NT2/D1 (cell line): Measurements from ENCODE around the gene UTP3.

ENCODE experiments used
- DNase-seq: peaks from one replicate; pipeline ENCODE4 v3.0.0-alpha.2; 2011; ENCODE audit warnings: low read depth, low spot score
- H3K27me3 ChIP-seq: 2 replicates; pipeline ENCODE4 v1.6.0; 2011; ENCODE audit warnings: mild to moderate bottlenecking; ENCODE audit not compliant: insufficient read length, insufficient read depth
- H3K36me3 ChIP-seq: 2 replicates; pipeline ENCODE4 v1.6.1; 2011; ENCODE audit warnings: mild to moderate bottlenecking, low read length, mixed read lengths; ENCODE audit not compliant: insufficient read depth, insufficient read length
- H3K4me1 ChIP-seq: 2 replicates; pipeline ENCODE4 v1.5.1; 2011; ENCODE audit not compliant: insufficient read depth, insufficient read length
- H3K4me3 ChIP-seq: 2 replicates; pipeline ENCODE4 v1.5.1; 2011; ENCODE audit warnings: low read depth; ENCODE audit not compliant: insufficient read length
- H3K9ac ChIP-seq: 2 replicates; pipeline ENCODE4 v1.6.0; 2011; ENCODE audit warnings: low read depth; ENCODE audit not compliant: insufficient read length
- H3K9me3 ChIP-seq: 2 replicates; pipeline ENCODE4 v1.5.1; 2011; ENCODE audit warnings: mild to moderate bottlenecking, low read length; ENCODE audit not compliant: insufficient read depth
- SUZ12 ChIP-seq: IDR thresholded peaks from 2 replicates; pipeline ENCODE4 v1.6.1; 2011; ENCODE audit not compliant: insufficient read length, insufficient read depth; ENCODE audit errors: extremely low read depth
- YY1 ChIP-seq: IDR thresholded peaks from 2 replicates; pipeline ENCODE4 v1.6.1; 2011; ENCODE audit not compliant: insufficient read length, insufficient read depth
- ZNF274 ChIP-seq: IDR thresholded peaks from 2 replicates; pipeline ENCODE4 v1.6.1; 2011; ENCODE audit warnings: mild to moderate bottlenecking, low read depth, low read length

UTP3 gene

GRCh38 chr4:70705183-70706043 lies 17.1 kb downstream of the UTP3 start:
- DNase-seq: no peak
- no peak for TF ChIP-seq YY1
- TF ChIP-seq ZNF274: no peak
- TF ChIP-seq SUZ12: no peak
- H3K9ac ChIP-seq: peak overlapping the region; percentile 76
- H3K27me3 ChIP-seq: peaks cover 2% of the 10 kb centered on the region
- H3K4me3 ChIP-seq: peak overlapping the region; percentile 57
- no peaks in the 10 kb centered on the region for H3K9me3 ChIP-seq
- H3K36me3 ChIP-seq: no peaks in the 10 kb centered on the region
- H3K4me1 ChIP-seq: no peaks in the 10 kb centered on the region

- Histone ChIP-seq H3K36me3 (no peaks in the 10 kb centered on the region), H3K9ac (peak overlapping the region; percentile 76), H3K4me1 (no peaks in the 10 kb centered on the region), H3K4me3 (peak overlapping the region; percentile 57), H3K9me3 (no peaks in the 10 kb centered on the region), H3K27me3 (peaks cover 2% of the 10 kb centered on the region)
- DNase-seq: no peak
- TF ChIP-seq SUZ12 (no peak), YY1 (no peak), ZNF274 (no peak)
Measured at GRCh38 chr4:70706044-70706461, 17.7 kb downstream of the UTP3 start.

- TF ChIP-seq SUZ12 (no peak), ZNF274 (no peak), YY1 (no peak)
- Histone ChIP-seq H3K4me1 (no peaks in the 10 kb centered on the region), H3K4me3 (peak overlapping the region; percentile 57), H3K9me3 (no peaks in the 10 kb centered on the region), H3K36me3 (no peaks in the 10 kb centered on the region), H3K9ac (peak overlapping the region; percentile 46), H3K27me3 (peaks cover 2% of the 10 kb centered on the region)
- no peak for DNase-seq
Measured at GRCh38 chr4:70706516-70706915, 18.2 kb downstream of the UTP3 start.

GRCh38 chr4:70709611-70710205 lies 21.4 kb downstream of the UTP3 start:
- H3K4me1 ChIP-seq: no peaks in the 10 kb centered on the region
- peaks cover 2% of the 10 kb centered on the region for H3K27me3 ChIP-seq
- no peaks in the 10 kb centered on the region for H3K36me3 ChIP-seq
- TF ChIP-seq YY1: no peak
- no peak for TF ChIP-seq SUZ12
- no peak for TF ChIP-seq ZNF274
- H3K9ac ChIP-seq: no peak overlapping the region
- H3K4me3 ChIP-seq: no peak overlapping the region
- no peak for DNase-seq
- no peaks in the 10 kb centered on the region for H3K9me3 ChIP-seq

- DNase-seq: no peak
- Histone ChIP-seq H3K9me3 (no peaks in the 10 kb centered on the region), H3K4me3 (no peak overlapping the region), H3K9ac (no peak overlapping the region), H3K36me3 (no peaks in the 10 kb centered on the region), H3K4me1 (no peaks in the 10 kb centered on the region), H3K27me3 (no peaks in the 10 kb centered on the region)
- TF ChIP-seq SUZ12 (no peak), ZNF274 (no peak), YY1 (no peak)
Measured at GRCh38 chr4:70711599-70711998, 23.3 kb downstream of the UTP3 start.

GRCh38 chr4:70712150-70712549 lies 23.8 kb downstream of the UTP3 start:
- no peak for DNase-seq
- H3K9me3 ChIP-seq: no peaks in the 10 kb centered on the region
- no peaks in the 10 kb centered on the region for H3K27me3 ChIP-seq
- no peaks in the 10 kb centered on the region for H3K36me3 ChIP-seq
- H3K9ac ChIP-seq: no peak overlapping the region
- no peak overlapping the region for H3K4me3 ChIP-seq
- TF ChIP-seq SUZ12 (no peak), YY1 (no peak), ZNF274 (no peak)
- no peaks in the 10 kb centered on the region for H3K4me1 ChIP-seq

GRCh38 chr4:70712604-70713452 lies 24.5 kb downstream of the UTP3 start:
- no peak for DNase-seq
- H3K9me3 ChIP-seq: no peaks in the 10 kb centered on the region
- H3K27me3 ChIP-seq: no peaks in the 10 kb centered on the region
- H3K4me1 ChIP-seq: no peaks in the 10 kb centered on the region
- no peak overlapping the region for H3K4me3 ChIP-seq
- no peak for TF ChIP-seq YY1
- TF ChIP-seq ZNF274: no peak
- TF ChIP-seq SUZ12: no peak
- no peak overlapping the region for H3K9ac ChIP-seq
- H3K36me3 ChIP-seq: no peaks in the 10 kb centered on the region
